Measurements from ENCODE around the gene HCN1.

HCN1 gene

GRCh38 chr5:45279109-45279508 is 417.1 kb downstream of the HCN1 start:
- DNase-seq, result no peak

- DNase-seq, result no peak
These were observed 418.3 kb downstream of the HCN1 start for GRCh38 chr5:45277860-45278259.

GRCh38 chr5:45274241-45274640 is 421.9 kb downstream of the HCN1 start:
- no peak for DNase-seq

GRCh38 chr5:45271626-45272025 is 424.6 kb downstream of the HCN1 start:
- no peak for DNase-seq

GRCh38 chr5:45264447-45264846 is 431.7 kb downstream of the HCN1 start:
- no peak for DNase-seq

- no peak for DNase-seq
These were observed 434.1 kb downstream of the HCN1 start for GRCh38 chr5:45262061-45262590.

GRCh38 chr5:45261125-45261524 is 435.1 kb downstream of the HCN1 start:
- DNase-seq, result no peak

GRCh38 chr5:45260292-45260691 is 435.9 kb downstream of the HCN1 start:
- DNase-seq, result no peak

- DNase-seq, result no peak
These were observed 443.2 kb downstream of the HCN1 start for GRCh38 chr5:45252978-45253377.

GRCh38 chr5:45252541-45252940 is 443.6 kb downstream of the HCN1 start:
- no peak for DNase-seq

GRCh38 chr5:45225571-45226031 is 470.6 kb downstream of the HCN1 start:
- no peak for DNase-seq

- no peak for DNase-seq
These were observed 490.7 kb downstream of the HCN1 start for GRCh38 chr5:45205403-45205961.

All from T-helper 2 cell (primary cell).